GM21529 (cell line): ENCODE measurements around the gene MAGEA9B.
A peak's percentile ranks its signal among the peaks of the same experiment; 100 is the strongest.
"Not testable (repeated sequence)": the region's sequence is repeated elsewhere in the genome, so short reads cannot be mapped to it uniquely, and the experiment has no call there.

Experiments
- ATAC-seq: cut with Tn5 transposase; IDR thresholded peaks from one replicate; pipeline ENCODE4 v1.9.1; 2021; ENCODE audit not compliant: unreplicated experiment

Gene MAGEA9B

DNA sequence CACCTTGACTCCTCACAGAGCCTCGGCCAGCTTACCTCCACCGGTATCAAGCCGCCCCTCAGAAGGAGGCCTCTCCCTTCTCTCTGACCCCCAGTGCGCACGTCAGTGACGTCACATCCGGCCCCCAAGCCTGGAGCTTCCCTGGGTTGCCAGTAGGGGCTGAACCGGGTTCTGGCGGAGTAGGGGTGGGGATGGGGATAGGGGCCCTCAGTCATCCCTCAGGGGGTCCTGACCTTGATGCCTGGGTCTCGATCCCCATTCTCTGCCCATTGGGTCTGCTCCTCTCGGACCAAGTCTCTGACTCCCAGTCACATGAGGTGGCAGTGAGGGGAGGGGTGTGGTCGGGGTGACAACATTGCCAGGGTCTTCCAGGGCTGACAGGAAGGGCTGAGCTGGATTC, at the start of gene MAGEA9B:
Gene MAGEA9B, minus strand, starts transcription at position 101 of the 400 bp plus-strand sequence. CDS start 4,280 bp downstream, outside the sequence.
- not testable (repeated sequence) for ATAC-seq

GRCh38 chrX:149633511-149633910, 46.3 kb upstream of the MAGEA9B start:
- ATAC-seq = no peak

GRCh38 chrX:149631234-149632165, 44.2 kb upstream of the MAGEA9B start, which contains the start of gene TMEM185A:
TMEM185A (minus strand) TSS chrX:149631792; CDS start chrX:149631580, 212 bp downstream.
- peak; percentile 90 for ATAC-seq

DNA sequence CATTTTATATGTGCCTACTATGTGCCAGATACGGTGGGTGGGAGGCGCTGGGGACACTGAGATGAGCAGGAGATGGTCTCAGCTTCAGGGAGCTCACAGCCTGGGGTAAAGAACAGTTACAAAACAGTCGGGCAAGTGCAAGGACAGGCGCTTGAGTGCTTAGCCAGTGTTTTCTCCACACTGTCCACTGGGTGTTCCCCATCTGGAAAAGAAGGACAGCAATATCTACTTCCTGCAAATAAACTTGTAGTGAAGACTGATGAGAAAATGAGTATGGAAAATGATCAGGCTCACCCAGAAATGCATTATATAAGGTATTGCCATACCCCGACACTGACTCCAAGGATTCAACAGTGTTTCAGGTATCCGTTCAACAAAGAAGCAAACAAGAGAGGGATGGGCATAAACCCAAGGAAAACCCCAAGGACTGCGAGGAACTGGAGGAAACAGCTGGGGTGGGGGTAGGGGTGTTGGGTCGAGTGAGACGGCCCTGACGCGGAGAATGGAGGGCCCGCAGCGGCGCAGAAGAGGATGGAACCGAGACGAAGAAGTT, 43.5 kb upstream of the MAGEA9B start:
- no peak for ATAC-seq

DNA sequence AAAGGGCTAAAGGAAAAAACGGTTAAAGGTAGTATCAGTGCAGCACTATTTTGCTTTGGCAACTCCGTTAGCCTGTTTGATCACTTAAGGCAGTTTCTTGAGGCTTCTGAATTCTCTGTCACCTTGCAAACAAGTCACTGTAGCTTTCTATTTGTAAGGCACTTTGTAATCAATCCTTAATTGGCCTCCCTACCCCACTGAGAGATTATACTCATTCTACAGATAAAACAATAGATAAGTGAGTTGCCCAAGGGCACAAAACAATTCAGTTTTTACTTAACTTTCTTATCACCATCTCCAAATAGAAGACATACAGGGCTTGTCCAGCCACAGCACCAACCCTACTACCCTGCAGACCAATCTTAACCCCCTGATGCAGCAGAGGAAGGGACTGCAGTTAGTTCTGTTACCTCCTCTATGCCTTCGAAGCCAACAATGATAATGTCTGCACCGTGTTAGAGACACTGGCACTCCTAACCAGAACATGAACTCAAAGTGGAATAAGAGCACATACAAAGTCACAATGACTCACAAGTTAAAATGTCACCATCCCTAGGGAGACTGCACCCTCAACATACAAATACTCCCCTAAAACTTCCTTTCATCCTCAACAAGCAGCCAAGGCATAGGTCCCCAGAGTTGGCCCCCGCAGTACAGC, 42.6 kb upstream of the MAGEA9B start:
- ATAC-seq = no peak

GRCh38 chrX:149628768-149629167, 41.5 kb upstream of the MAGEA9B start:
- ATAC-seq = no peak

DNA sequence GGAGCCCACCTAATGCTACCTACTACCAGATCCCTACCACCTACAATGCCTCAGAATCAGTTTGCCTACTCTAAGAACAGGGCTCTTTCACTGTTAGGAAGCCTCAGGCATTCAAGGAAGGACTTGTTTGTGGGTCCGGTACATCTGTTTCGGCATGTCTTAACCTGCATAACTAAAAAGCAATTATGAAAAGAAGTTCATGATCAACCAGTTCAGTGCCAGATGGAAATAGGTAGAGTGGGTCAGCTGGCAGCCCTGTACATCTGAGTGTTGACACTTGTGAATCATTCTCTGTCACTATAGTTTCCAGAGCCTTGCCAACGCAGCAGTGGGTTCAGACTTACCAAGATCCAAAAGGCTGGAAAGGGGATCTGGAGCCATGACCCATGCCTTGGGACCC, 41.0 kb upstream of the MAGEA9B start:
- ATAC-seq = no peak

DNA sequence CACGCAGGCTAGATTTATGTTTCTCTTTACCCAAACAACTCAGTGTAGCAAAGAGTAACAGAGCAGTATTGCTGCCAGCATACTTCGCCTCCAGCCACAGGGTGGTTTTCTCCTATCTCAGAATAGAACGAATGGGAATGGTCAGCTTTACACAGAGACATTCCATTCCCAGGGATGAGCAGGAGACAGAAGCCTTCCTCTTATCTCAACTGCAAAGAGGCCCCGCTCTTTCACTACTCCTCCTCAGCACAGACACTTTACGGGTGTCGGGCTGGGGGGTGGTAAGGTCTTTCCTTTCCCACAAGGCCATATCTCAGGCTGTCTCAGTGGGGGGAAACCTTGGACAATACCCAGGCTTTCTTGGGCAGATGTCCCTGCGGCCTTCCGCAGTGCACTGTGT, 39.6 kb upstream of the MAGEA9B start:
- ATAC-seq = not testable (repeated sequence)

DNA sequence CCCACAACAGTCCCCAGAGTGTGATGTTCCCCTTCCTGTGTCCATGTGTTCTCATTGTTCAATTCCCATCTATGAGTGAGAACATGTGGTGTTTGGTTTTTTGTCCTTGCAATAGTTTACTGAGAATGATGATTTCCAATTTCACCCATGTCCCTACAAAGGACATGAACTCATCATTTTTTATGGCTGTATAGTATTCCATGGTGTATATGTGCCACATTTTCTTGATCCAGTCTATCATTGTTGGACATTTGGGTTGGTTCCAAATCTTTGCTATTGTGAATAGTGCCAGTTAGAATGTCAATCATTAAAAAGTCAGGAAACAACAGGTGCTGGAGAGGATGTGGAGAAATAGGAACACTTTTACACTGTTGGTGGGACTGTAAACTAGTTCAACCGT, 32.4 kb upstream of the MAGEA9B start:
- ATAC-seq = not testable (repeated sequence)

GRCh38 chrX:149618871-149619270, 31.6 kb upstream of the MAGEA9B start:
- no peak for ATAC-seq

- ATAC-seq = no peak
Observed at GRCh38 chrX:149611623-149612175, 24.4 kb upstream of the MAGEA9B start.

DNA sequence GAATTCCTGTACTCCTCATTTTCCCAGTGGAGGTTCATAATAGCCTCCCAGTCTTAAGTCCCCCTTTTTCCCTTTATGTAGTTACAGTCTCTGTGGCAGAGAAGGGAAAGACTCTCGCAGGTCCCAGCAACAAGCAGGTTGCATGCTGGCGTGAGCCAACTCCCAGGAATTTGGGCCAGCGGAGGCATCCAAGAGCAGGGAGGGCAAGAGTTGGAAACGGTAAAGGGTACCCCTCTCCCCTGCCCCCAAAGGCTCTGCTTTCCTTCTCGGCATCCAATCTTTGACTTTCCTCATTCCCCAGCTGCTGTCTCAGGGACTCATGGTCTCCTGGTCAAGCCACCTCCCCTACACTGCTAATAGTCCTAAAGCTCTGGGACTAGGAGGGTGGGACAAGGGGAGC, 23.3 kb upstream of the MAGEA9B start:
- no peak for ATAC-seq

GRCh38 chrX:149607699-149608098, 20.4 kb upstream of the MAGEA9B start:
- ATAC-seq = no peak

GRCh38 chrX:149605248-149605885, 18.1 kb upstream of the MAGEA9B start:
- ATAC-seq = not testable (repeated sequence)

DNA sequence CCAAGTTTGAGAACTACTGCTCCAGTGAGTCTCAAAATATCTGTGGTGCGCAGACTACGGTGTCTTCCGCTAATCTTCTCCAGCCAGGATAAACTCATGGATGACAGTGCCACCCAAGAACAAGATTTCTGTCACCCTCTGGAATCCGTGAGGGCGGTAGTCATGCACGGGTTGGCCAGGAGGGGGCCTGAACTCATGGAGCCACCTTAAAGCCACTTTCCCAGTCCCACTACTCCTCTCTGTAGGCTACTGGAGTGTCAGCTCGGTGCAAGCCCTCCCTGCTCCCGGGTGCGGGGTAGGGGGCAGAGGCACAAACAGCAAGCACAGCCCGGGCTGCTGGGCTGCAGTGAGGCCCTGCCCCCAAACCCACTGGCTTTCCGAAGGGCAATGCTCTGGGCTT, 11.3 kb upstream of the MAGEA9B start:
- not testable (repeated sequence) for ATAC-seq

DNA sequence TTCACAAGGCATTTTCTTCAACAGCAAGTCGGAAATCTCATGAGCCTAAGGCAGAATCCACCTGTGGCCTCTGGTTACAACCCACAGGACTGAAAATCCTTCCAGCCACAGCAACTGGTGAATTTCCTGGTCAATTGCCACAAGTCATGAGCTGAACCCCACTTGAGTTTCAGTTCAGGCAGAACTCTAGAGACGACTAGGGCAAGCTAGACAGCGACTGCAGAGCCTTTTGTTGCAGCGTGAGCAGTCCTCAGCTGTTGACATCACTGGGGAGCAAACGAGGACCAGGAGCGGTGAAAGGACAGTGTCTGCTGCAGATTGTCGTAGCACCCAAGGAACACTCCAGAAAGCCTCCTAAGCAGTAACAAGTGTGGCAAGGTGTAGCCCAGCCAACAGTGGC, 8.7 kb upstream of the MAGEA9B start:
- ATAC-seq = not testable (repeated sequence)

DNA sequence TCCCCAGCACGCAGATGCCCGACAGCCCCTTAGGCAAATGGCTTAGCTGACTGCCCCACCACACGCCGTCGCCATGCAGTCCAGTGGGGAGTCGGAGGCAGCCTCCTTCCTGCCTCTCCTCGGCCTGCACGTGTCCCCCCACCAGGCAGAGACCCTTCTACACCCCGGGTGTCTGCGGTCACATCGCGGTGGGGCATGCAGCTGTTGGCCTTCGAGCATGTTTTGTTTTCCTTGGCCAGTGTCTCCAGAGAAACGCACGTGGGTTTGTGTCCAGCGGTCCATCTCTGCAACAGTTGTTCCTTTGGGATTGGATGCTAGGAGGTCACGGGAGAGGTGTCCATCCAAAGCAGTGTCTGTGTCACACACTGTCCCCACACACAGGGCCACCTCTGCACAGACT, 8.0 kb upstream of the MAGEA9B start, which contains the start of gene HSFX2:
Gene HSFX2, minus strand, starts transcription at position 101 of the 400 bp plus-strand sequence. CDS start 614 bp downstream, outside the sequence.
- ATAC-seq = not testable (repeated sequence)

GRCh38 chrX:149590993-149591392, 3.7 kb upstream of the MAGEA9B start:
- ATAC-seq = not testable (repeated sequence)

DNA sequence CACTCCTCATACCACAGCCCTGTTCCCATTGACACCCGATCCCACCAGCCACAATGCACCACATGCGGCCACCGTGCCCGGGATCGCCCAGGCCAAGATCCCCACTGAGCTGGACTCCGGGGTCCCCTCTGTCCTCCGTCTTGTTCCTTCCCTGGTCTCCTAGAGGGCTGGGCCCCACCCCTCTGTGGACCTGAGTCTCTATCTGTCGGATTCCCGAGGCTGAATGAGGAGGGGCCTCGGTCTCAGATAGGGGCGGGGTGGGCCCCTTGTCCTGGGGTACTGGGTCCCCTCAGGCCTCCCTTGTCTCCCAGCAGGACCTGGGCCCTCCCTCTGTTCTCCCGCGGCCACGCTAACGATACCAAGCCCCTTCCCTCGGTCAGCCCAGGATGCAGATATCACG, 1.6 kb downstream of the MAGEA9B start:
- not testable (repeated sequence) for ATAC-seq

DNA sequence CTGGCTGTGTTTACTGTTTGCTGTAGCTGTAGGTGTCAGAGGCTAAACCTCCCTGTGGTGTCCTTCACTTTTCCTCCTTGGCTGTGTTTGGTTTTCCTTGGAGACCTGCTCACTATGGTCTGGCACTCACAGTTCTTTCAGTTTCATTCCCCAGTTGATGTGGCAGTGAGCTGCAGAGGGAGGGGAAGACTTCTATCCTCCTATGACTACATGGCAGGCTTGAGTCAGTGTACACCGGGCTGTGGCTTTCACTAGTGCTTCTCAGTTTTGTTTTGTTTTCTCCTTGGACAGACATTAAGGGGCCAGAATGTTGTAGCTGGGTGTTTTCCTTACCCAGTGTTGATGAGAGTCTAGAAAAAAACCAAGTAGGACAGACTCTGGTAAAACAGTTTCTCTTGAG, 13.8 kb downstream of the MAGEA9B start:
- peak; percentile 99 for ATAC-seq

- no peak for ATAC-seq
Observed at GRCh38 chrX:149572743-149573142, 14.5 kb downstream of the MAGEA9B start.
